ENCODE measurements around the gene GALNT18. TPM values are rescaled to one million over a fixed set of nuclear protein-coding genes. Genes with fewer than 3 reads are reported as not detected.

GALNT18 gene
- total and polyA plus RNA-seq, 4 donors: 17.7 to 109 (median 63.7) TPM

- H3K27ac ChIP-seq (ENCODE audit: low read depth in 1 of 2, low read length in 1 of 2): peak overlapping the region; percentile 35 to 73
- no peak for TF ChIP-seq CTCF (IDR thresholded peaks at IDR 0.05; ENCODE audit: control extremely low read depth, extremely low read depth)
- H3K4me3 ChIP-seq: no peak overlapping the region
- 71 to 80% methylated on average over 12 of the region's 12 CpGs for WGBS, 2 donors
- peak; percentile 67 to 74 (median 67) for DNase-seq
- H3K9me3 ChIP-seq (ENCODE audit: control insufficient read depth in 4 of 4, insufficient read depth in 3 of 4, low read length in 3 of 4): no peaks in the 10 kb centered on the region
- H3K9ac ChIP-seq (ENCODE audit: insufficient read depth in 1 of 2, low read length in 2 of 2): no peak overlapping the region
- no peaks in the 10 kb centered on the region for H3K36me3 ChIP-seq (ENCODE audit: control insufficient read depth in 4 of 4, insufficient read depth in 4 of 4, low read length in 4 of 4)
- peaks cover 5 to 41% (median 21%) of the 10 kb centered on the region in 5 donors for H3K4me1 ChIP-seq (ENCODE audit: control insufficient read depth in 5 of 5, insufficient read depth in 5 of 5, low read length in 5 of 5)
- ATAC-seq (ENCODE audit: insufficient read depth, low FRiP score): no peak
- H3K27me3 ChIP-seq (ENCODE audit: control insufficient read depth in 3 of 3, insufficient read depth in 3 of 3, low read length in 2 of 3): no peaks in the 10 kb centered on the region
Observed at GRCh38 chr11:11538277-11538960, 83.4 kb downstream of the GALNT18 start.

GRCh38 chr11:11537871-11538270 is 83.9 kb downstream of the GALNT18 start:
- TF ChIP-seq CTCF (IDR thresholded peaks at IDR 0.05; ENCODE audit: control extremely low read depth, extremely low read depth): no peak
- no peak overlapping the region for H3K4me3 ChIP-seq
- no peak for ATAC-seq (ENCODE audit: insufficient read depth, low FRiP score)
- no peaks in the 10 kb centered on the region for H3K36me3 ChIP-seq (ENCODE audit: control insufficient read depth in 4 of 4, insufficient read depth in 4 of 4, low read length in 4 of 4)
- peaks cover 5 to 45% (median 21%) of the 10 kb centered on the region in 5 donors for H3K4me1 ChIP-seq (ENCODE audit: control insufficient read depth in 5 of 5, insufficient read depth in 5 of 5, low read length in 5 of 5)
- H3K27me3 ChIP-seq (ENCODE audit: control insufficient read depth in 3 of 3, insufficient read depth in 3 of 3, low read length in 2 of 3): no peaks in the 10 kb centered on the region
- peak overlapping the region; percentile 35 to 73 for H3K27ac ChIP-seq (ENCODE audit: low read depth in 1 of 2, low read length in 1 of 2)
- WGBS, 2 donors: 61 to 73% methylated on average over 5 of the region's 5 CpGs
- H3K9ac ChIP-seq (ENCODE audit: insufficient read depth in 1 of 2, low read length in 2 of 2): no peak overlapping the region
- no peaks in the 10 kb centered on the region for H3K9me3 ChIP-seq (ENCODE audit: control insufficient read depth in 4 of 4, insufficient read depth in 3 of 4, low read length in 3 of 4)
- no peak for DNase-seq

DNA sequence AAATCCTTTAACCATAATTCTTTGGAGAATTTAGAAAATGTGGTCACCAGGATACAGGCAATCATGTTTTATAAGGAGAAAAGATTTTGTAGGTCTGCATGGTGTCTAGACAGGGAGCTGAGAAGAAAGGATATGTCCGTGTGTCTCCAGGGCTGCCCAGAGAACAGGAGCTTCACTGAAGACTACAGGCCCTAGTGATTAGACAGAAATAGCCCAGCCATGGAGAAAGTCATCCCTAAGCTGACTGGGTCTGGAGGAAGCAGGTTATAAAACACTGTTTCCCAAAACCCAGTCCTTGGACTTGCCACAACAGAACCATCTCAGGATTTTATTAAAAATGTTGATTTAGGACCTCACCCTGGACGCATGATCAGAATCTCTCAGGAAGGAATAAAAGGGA is 84.4 kb downstream of the GALNT18 start:
- DNase-seq: no peak
- Histone ChIP-seq H3K9ac (ENCODE audit: insufficient read depth in 1 of 2, low read length in 2 of 2) (no peak overlapping the region), H3K9me3 (ENCODE audit: control insufficient read depth in 4 of 4, insufficient read depth in 3 of 4, low read length in 3 of 4) (no peaks in the 10 kb centered on the region), H3K4me3 (no peak overlapping the region), H3K36me3 (ENCODE audit: control insufficient read depth in 4 of 4, insufficient read depth in 4 of 4, low read length in 4 of 4) (no peaks in the 10 kb centered on the region), H3K4me1 (ENCODE audit: control insufficient read depth in 5 of 5, insufficient read depth in 5 of 5, low read length in 5 of 5) (peaks cover 5 to 43% (median 23%) of the 10 kb centered on the region in 5 donors), H3K27me3 (ENCODE audit: control insufficient read depth in 3 of 3, insufficient read depth in 3 of 3, low read length in 2 of 3) (no peaks in the 10 kb centered on the region), H3K27ac (ENCODE audit: low read depth in 1 of 2, low read length in 1 of 2) (peak overlapping the region in 1 of 2 donors; percentile 73)
- ATAC-seq (ENCODE audit: insufficient read depth, low FRiP score): no peak
- WGBS, 2 donors: 38 to 41% methylated on average over 2 of the region's 2 CpGs
- TF ChIP-seq CTCF (IDR thresholded peaks at IDR 0.05; ENCODE audit: control extremely low read depth, extremely low read depth): no peak
